PC-9 (cell line): Measurements from ENCODE around the gene HES4. TPM values are rescaled to one million over a fixed set of nuclear protein-coding genes. Genes with fewer than 3 reads are reported as not detected.

Experiments
- BruUV-seq: library from RNA; stranded (reverse); fragments of 400-500 nt; replicated peaks from 2 replicates; lab custom pipeline; 2021; lab: Mats Ljungman, UMichigan
- CTCF ChIA-PET: fragments of 300-600 bp; sonication (Branson Sonifier 250); formaldehyde crosslinking; loops from one replicate; lab custom pipeline; 2022; ENCODE audit warnings: antibody characterized with exemption; lab: Charles Lee
- POLR2A ChIA-PET: fragments of 300-600 bp; sonication (Branson Sonifier 250); formaldehyde crosslinking; loops from one replicate; lab custom pipeline; 2022; ENCODE audit warnings: antibody characterized with exemption; ENCODE audit not compliant: unreplicated experiment; lab: Charles Lee
- DNase-seq, 2 experiments: peaks; one replicate each; pipeline versions ENCODE4 v3.0.0 to v3.0.0-alpha.2; 2015 to 2022; ENCODE audit warnings: mixed read lengths in 1 of 2
- H2AFZ ChIP-seq: fragments of 200-600 bp; sonication (generic); 2 replicates; pipeline ENCODE4 v1.8.1; 2017; ENCODE audit warnings: antibody characterized with exemption
- H3F3A ChIP-seq: fragments of 200-600 bp; sonication (generic); 2 replicates; pipeline ENCODE4 v1.8.1; 2017; ENCODE audit warnings: antibody characterized with exemption, mild to moderate bottlenecking, low read depth; ENCODE audit not compliant: insufficient read depth
- H3K27ac ChIP-seq: fragments of 200-600 bp; sonication (generic); 2 replicates; pipeline ENCODE4 v1.6.1; 2016; ENCODE audit warnings: mixed run types
- H3K27me3 ChIP-seq: fragments of 200-600 bp; sonication (generic); 2 replicates; pipeline ENCODE4 v1.6.1; 2016; ENCODE audit warnings: low read depth, mixed run types; ENCODE audit not compliant: insufficient read depth
- H3K36me3 ChIP-seq: fragments of 200-600 bp; sonication (generic); 2 replicates; pipeline ENCODE4 v1.6.1; 2016; ENCODE audit warnings: low read depth, mixed run types
- H3K4me1 ChIP-seq: fragments of 200-600 bp; sonication (generic); replicated peaks from 2 replicates; pipeline ENCODE4 v1.6.1; 2016; ENCODE audit warnings: mixed run types; ENCODE audit not compliant: insufficient read depth
- H3K4me2 ChIP-seq: fragments of 200-600 bp; sonication (generic); 2 replicates; pipeline ENCODE4 v1.6.1; 2017; ENCODE audit warnings: mixed run types
- H3K4me3 ChIP-seq: fragments of 200-600 bp; sonication (generic); 2 replicates; pipeline ENCODE4 v1.6.1; 2016; ENCODE audit warnings: mixed run types
- H3K79me2 ChIP-seq: fragments of 200-600 bp; sonication (generic); 2 replicates; pipeline ENCODE4 v1.6.1; 2017; ENCODE audit warnings: low read depth, mixed run types
- H3K9me2 ChIP-seq: fragments of 200-600 bp; sonication (generic); 2 replicates; pipeline ENCODE4 v1.8.1; 2017; ENCODE audit warnings: mild to moderate bottlenecking; ENCODE audit not compliant: insufficient read depth
- H3K9me3 ChIP-seq: fragments of 200-600 bp; sonication (generic); 2 replicates; pipeline ENCODE4 v1.8.1; 2016; ENCODE audit warnings: low read depth; ENCODE audit not compliant: insufficient read depth
- H4K20me1 ChIP-seq: fragments of 200-600 bp; sonication (generic); 2 replicates; pipeline ENCODE4 v1.8.1; 2017; ENCODE audit not compliant: insufficient read depth
- EZH2 ChIP-seq: fragments of 200-600 bp; sonication (generic); IDR thresholded peaks from 2 replicates; pipeline ENCODE4 v1.8.0; 2017; ENCODE audit warnings: antibody characterized with exemption, low read depth
- intact Hi-C: fragments of 100-400 bp; cut with micrococcal nuclease; formaldehyde crosslinking; loops from one replicate; pipeline ENCODE4 v1.10.0; 2022; ENCODE audit not compliant: unreplicated experiment
- total RNA-seq: library from RNA; stranded (reverse); gene quantifications from 2 replicates; pipeline ENCODE4 v1.2.3, GENCODE V29; 2021
- TF ChIP-seq, protein P1 (sequence below): fragments of 200-600 bp; sonication (generic); conservative IDR thresholded peaks from 2 replicates; pipeline ENCODE4 v1.6.1; 2017; ENCODE audit warnings: mixed run types, antibody characterized with exemption, mild to moderate bottlenecking, moderate library complexity

HES4 gene
- total RNA-seq, 1 experiment from 2014 or later = 19.2 TPM

DNA sequence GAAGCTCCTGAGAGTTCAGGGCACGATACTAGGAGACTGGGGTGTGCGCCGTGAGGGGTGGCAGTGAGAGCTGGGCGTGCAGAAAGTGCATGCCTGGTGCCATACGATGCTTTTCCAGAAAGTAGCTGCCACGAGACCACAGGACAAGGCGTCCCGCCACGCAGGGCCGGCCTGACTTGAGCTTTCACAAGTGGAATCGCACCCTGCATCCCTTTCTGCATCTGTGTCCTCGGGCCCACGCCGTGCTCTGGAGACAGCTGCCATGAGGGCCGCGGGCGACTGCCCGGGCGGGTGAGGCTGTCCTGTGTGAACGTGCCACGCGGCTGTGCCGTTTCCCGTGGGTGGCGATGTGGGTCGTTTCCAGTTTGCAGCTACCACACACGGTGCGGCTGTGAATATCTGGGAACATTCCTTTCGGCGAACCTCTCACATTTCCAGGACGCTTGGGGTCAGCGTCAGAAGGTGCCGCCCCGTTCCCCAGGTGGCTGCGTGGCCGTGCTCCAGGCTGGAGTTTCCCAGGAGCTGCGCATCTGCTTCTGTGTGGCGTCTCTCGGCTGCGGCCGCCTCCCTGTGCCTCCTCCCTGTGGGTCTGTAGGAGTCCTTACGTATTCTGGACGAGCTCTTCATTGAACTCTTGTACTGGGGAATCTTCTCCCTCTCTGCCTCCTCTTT is 17.0 kb downstream of the HES4 start:
- H3K4me2 ChIP-seq = no peak overlapping the region
- no TSS peak for BruUV-seq
- H3K79me2 ChIP-seq = no peaks in the 10 kb centered on the region
- POLR2A ChIA-PET = interaction anchor here (0.5 to 0.7 kb wide), 3 partner anchors 40 to 309 kb away, joined by 3 to 6 read pairs (median 5); partner anchors contain the start of gene RNF223
- H3K27ac ChIP-seq = no peak overlapping the region
- no peaks in the 10 kb centered on the region for H3K4me1 ChIP-seq
- DNase-seq = peak in 1 of 2 experiments; percentile 59
- TF ChIP-seq EZH2 = no peak
- TF ChIP-seq, protein P1, sequence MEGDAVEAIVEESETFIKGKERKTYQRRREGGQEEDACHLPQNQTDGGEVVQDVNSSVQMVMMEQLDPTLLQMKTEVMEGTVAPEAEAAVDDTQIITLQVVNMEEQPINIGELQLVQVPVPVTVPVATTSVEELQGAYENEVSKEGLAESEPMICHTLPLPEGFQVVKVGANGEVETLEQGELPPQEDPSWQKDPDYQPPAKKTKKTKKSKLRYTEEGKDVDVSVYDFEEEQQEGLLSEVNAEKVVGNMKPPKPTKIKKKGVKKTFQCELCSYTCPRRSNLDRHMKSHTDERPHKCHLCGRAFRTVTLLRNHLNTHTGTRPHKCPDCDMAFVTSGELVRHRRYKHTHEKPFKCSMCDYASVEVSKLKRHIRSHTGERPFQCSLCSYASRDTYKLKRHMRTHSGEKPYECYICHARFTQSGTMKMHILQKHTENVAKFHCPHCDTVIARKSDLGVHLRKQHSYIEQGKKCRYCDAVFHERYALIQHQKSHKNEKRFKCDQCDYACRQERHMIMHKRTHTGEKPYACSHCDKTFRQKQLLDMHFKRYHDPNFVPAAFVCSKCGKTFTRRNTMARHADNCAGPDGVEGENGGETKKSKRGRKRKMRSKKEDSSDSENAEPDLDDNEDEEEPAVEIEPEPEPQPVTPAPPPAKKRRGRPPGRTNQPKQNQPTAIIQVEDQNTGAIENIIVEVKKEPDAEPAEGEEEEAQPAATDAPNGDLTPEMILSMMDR = no peak
- CTCF ChIA-PET = interaction anchor here (0.5 to 0.6 kb wide), 3 partner anchors 40 to 386 kb away, joined by 3 read pairs; no protein-coding TSS in a partner anchor
- no peaks in the 10 kb centered on the region for H3K9me3 ChIP-seq
- H3K36me3 ChIP-seq = no peaks in the 10 kb centered on the region
- H3K9me2 ChIP-seq = no peaks in the 10 kb centered on the region
- no peaks in the 10 kb centered on the region for H4K20me1 ChIP-seq
- intact Hi-C loops = loop anchor here (1.0 to 10.0 kb wide), 3 partner anchors 16 to 309 kb away; partner anchors contain the start of genes B3GALT6 and SDF4
- H3K4me3 ChIP-seq = no peak overlapping the region
- no peaks in the 10 kb centered on the region for H3K27me3 ChIP-seq
- H3F3A ChIP-seq = peaks cover 21% of the 10 kb centered on the region; the same call in 1 of the 2 replicates
- H2AFZ ChIP-seq = no peak overlapping the region

DNA sequence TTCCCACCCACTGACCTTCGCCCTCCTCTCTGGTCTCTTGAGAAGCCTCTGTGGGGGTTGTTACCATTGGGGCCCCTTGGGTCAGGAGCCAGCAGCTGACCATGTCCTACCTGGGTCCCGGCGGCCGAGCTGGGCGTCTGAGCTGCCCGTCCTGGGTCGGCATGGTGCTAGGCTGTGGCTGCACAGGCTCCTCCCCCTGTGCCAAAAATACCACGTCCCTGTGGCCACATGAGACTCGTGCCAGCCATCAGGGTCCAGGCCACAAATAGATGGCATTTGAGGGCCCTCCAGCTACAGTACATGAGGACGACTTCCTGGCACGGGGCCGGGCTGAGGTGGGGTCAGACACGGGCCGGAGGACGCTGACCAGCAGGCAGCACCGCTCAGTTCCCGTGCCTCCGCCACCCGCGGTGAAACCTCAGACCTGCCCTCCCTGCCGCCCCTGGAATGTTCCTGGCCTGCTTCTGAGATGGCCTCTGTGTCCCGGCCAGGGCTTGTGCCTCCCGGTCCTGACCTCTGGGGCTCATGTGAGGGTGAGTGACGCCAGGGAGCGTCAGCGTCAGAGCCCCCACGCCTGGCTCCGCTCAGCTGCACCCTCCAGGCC is 17.8 kb downstream of the HES4 start, which contains the start of gene PERM1:
Gene PERM1, minus strand, starts transcription at position 139 of the 604 bp plus-strand sequence. CDS start 1,064 bp downstream, outside the sequence.
- H3K9me3 ChIP-seq = no peaks in the 10 kb centered on the region
- H4K20me1 ChIP-seq = no peaks in the 10 kb centered on the region
- TF ChIP-seq, protein P1 = no peak
- TF ChIP-seq EZH2 = no peak
- no peak within 1 kb of the TSS for H3K27ac ChIP-seq
- H2AFZ ChIP-seq = no peak within 1 kb of the TSS
- no peaks in the 10 kb centered on the region for H3K27me3 ChIP-seq
- intact Hi-C loops = loop anchor here (5.0 to 10.0 kb wide), 2 partner anchors 253 to 310 kb away; partner anchors contain the start of genes B3GALT6 and SDF4
- no peaks in the 10 kb centered on the region for H3K79me2 ChIP-seq
- no peak within 1 kb of the TSS for H3K4me2 ChIP-seq
- no peak within 1 kb of the TSS for H3K4me3 ChIP-seq
- H3K4me1 ChIP-seq = no peaks in the 10 kb centered on the region
- ChIA-PET POLR2A (interaction anchor here (0.5 kb wide), 1 partner anchor 40 kb away, joined by 6 read pairs; no protein-coding TSS in a partner anchor), CTCF (no interaction called here)
- H3F3A ChIP-seq = peaks cover 21% of the 10 kb centered on the region; the same call in 1 of the 2 replicates
- no peaks in the 10 kb centered on the region for H3K9me2 ChIP-seq
- H3K36me3 ChIP-seq = no peaks in the 10 kb centered on the region
- no peak for DNase-seq
- no TSS peak for BruUV-seq

DNA sequence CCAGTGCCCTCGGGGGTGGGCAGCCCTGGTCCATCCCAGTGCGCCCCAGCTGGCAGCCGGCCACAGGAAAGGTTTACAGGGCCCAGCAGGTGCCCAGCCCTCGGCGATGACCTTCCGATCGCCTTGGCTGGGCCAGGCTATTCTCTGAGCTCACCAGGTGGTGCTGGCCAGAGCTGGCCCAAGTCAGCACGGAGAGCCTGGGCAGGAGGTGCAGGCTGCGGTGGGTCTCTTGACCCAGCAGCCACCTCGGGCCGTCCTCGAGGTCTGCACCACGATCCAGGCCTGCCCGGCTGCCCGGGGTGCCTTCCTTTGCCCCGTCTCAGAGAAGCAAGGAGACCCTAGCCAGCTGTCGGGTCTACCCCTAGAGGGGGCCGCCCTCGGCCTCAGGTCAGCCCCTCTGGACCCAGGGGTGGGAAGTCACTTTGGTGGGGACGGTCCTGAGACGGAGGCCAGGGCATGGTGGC is 18.4 kb downstream of the HES4 start:
- no peak overlapping the region for H3K27ac ChIP-seq
- CTCF ChIA-PET = interaction anchor here (0.6 kb wide), 1 partner anchor 48 kb away, joined by 3 read pairs; no protein-coding TSS in a partner anchor

More for the DNA sequence above, 18.4 kb downstream of the HES4 start:
- Histone ChIP-seq H3K4me3 (no peak overlapping the region), H4K20me1 (no peaks in the 10 kb centered on the region), H3K9me3 (no peaks in the 10 kb centered on the region), H3K79me2 (no peaks in the 10 kb centered on the region), H3K9me2 (no peaks in the 10 kb centered on the region), H2AFZ (no peak overlapping the region), H3F3A (peaks cover 21% of the 10 kb centered on the region; the same call in 1 of the 2 replicates), H3K27me3 (no peaks in the 10 kb centered on the region), H3K4me2 (no peak overlapping the region), H3K36me3 (no peaks in the 10 kb centered on the region), H3K4me1 (no peaks in the 10 kb centered on the region)
- TF ChIP-seq, protein P1 = no peak
- TF ChIP-seq EZH2 = no peak
- intact Hi-C loops = loop anchor here (5.0 to 10.0 kb wide), 2 partner anchors 253 to 311 kb away; partner anchors contain the start of genes B3GALT6 and SDF4
- BruUV-seq = no TSS peak
- POLR2A ChIA-PET = no interaction called here
- DNase-seq = no peak
